ENCODE data around the gene POLR2L. TPM values are rescaled to one million over a fixed set of nuclear protein-coding genes. Genes with fewer than 3 reads are reported as not detected.
A peak's percentile ranks its signal among the peaks of the same experiment; 100 is the strongest.

POLR2L gene
- total and polyA plus RNA-seq, 2 of the 13 experiments (the other 11 are each of a cell fraction or from before 2014, with no cell fraction given), result 104 to 114 TPM

- TF ChIP-seq ZNF619 (CRISPR knock-in tag; IDR thresholded peaks at IDR 0.05) (no peak), CCDC6 (CRISPR knock-in tag; IDR thresholded peaks at IDR 0.05) (0 out of 2 replicates have a peak, but pooled peaks have one; percentile 27), ZNF414 (CRISPR knock-in tag; IDR thresholded peaks at IDR 0.05) (no peak), SMAD9 (CRISPR knock-in tag; IDR thresholded peaks at IDR 0.05) (0 out of 2 replicates have a peak, but pooled peaks have one; percentile 40), ZNF281 (CRISPR knock-in tag; IDR thresholded peaks at IDR 0.05; ENCODE audit: borderline replicate concordance) (peak; percentile 58), SALL1 (CRISPR knock-in tag; IDR thresholded peaks at IDR 0.05) (0 out of 2 replicates have a peak, but pooled peaks have one; percentile 12), REPIN1 (CRISPR knock-in tag; IDR thresholded peaks at IDR 0.05; ENCODE audit: borderline replicate concordance, low read depth) (0 out of 2 replicates have a peak, but pooled peaks have one; percentile 2)
These were observed 8.4 kb downstream of the POLR2L start (continued) for GRCh38 chr11:833849-834311.

GRCh38 chr11:833114-833791, 9.1 kb downstream of the POLR2L start:
- DNase-seq (ENCODE audit: low spot score), result no peak
- Histone ChIP-seq H3K27ac (ENCODE audit: extremely low read length, insufficient read depth, low read length) (peak overlapping the region; percentile 61), H3K4me2 (ENCODE audit: low read depth, low read length) (peak overlapping the region; percentile 81), H3K79me2 (ENCODE audit: insufficient read depth, low read length) (peaks cover 11% of the 10 kb centered on the region), H3K27me3 (ENCODE audit: control insufficient read depth in 1 of 2, insufficient read depth in 2 of 2, low read length in 2 of 2) (no peaks in the 10 kb centered on the region), H3K9me3 (ENCODE audit: low read length) (no peaks in the 10 kb centered on the region), H2AFZ (ENCODE audit: low read length) (no peak overlapping the region), H3K4me1 (ENCODE audit: insufficient read depth, low read length) (peaks cover 75% of the 10 kb centered on the region), H3K9ac (ENCODE audit: insufficient read depth, low read depth, low read length) (peak overlapping the region; percentile 85), H3K4me3 (replicated peaks in 1 of 3; ENCODE audit: insufficient read depth in 1 of 3, low read depth in 2 of 3, low read length in 3 of 3) (peak overlapping the region; percentile 71 to 81 (median 77)), H3K36me3 (replicated peaks in 1 of 2; ENCODE audit: control insufficient read depth in 1 of 2, insufficient read depth in 2 of 2, low read length in 2 of 2) (peaks cover 4 to 14% of the 10 kb centered on the region in 2 experiments; a peak in 3 of 5 replicates), H4K20me1 (ENCODE audit: insufficient read depth, low read length) (peaks cover 9% of the 10 kb centered on the region; the same call in 1 of the 2 replicates)
- POLR2A ChIA-PET, result interaction anchor here (0.6 to 16.1 kb wide), 4 partner anchors 8 to 27 kb away, joined by 5 to 264 read pairs (median 74); partner anchors contain the start of genes PNPLA2, POLR2L, RPLP2 and TSPAN4
- CTCF ChIA-PET (ENCODE audit: low intra/inter-chr PET ratio, low total read pairs), result no interaction called here
- in situ Hi-C loops (cut with HindIII; ENCODE audit: extremely low pct_ligation_motif_present, low pct_unique_long_range_greater_than_20kb), result no loop called here
- no CpG with 5 or more reads among the region's 55 CpGs for WGBS (ENCODE audit: low lambda C conversion rate)
- FAIRE-seq, result no peak
- BruUV-seq (replicated peaks), result no TSS peak
- intact Hi-C loops (cut with micrococcal nuclease; ENCODE audit: unreplicated experiment), result no loop called here
- ATAC-seq, result peak; percentile 7
- no peak for TF ChIP-seq TFDP2 (CRISPR knock-in tag; IDR thresholded peaks at IDR 0.05)
- no peak for TF ChIP-seq GMEB1 (CRISPR knock-in tag; IDR thresholded peaks at IDR 0.05; ENCODE audit: borderline replicate concordance)
- TF ChIP-seq CREM (IDR thresholded peaks at IDR 0.05), result no peak
- TF ChIP-seq CREM (CRISPR knock-in tag; IDR thresholded peaks at IDR 0.05), result no peak
- no peak for TF ChIP-seq PAX8 (CRISPR knock-in tag; IDR thresholded peaks at IDR 0.05; ENCODE audit: borderline replicate concordance)
- 0 out of 2 replicates have a peak, but pooled peaks have one; percentile 31 for TF ChIP-seq JUN (CRISPR knock-in tag; IDR thresholded peaks at IDR 0.05)
- no peak for TF ChIP-seq REPIN1 (CRISPR knock-in tag; IDR thresholded peaks at IDR 0.05; ENCODE audit: borderline replicate concordance, low read depth)
- TF ChIP-seq ZNF253 (CRISPR knock-in tag; IDR thresholded peaks at IDR 0.05; ENCODE audit: borderline replicate concordance), result no peak
